NOMO-1 treated with dmso at 0.1 percent for 144 hours (cell line): ENCODE results near the gene EPN2.
"Not testable (repeated sequence)": the region's sequence is repeated elsewhere in the genome, so short reads cannot be mapped to it uniquely, and the experiment has no call there.

Experiments
- DNase-seq: peaks from one replicate; lab custom pipeline; 2025; ENCODE audit not compliant: unreplicated experiment; lab: John Stamatoyannopoulos, UW

Gene EPN2

DNA sequence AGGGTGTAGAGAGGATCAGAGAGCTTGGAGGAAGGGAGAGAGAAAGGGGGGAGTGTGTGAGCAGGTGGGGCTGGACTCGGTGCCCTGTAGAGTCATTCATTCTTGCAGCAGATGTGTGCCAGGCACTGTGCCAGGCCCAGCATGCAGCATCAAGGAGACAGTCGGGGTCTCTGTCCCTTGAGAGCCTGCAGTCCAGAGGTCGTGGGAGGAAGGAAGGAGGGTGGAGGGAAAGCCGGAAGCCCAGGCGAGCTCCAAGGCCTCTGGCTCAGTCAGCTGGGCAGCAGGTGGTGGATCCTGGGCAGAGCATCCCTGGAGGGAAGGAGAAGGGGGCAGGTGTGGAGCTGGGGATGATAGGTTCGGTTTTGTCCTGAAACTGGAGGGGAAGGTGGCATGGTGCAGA, 27.5 kb downstream of the EPN2 start:
- DNase-seq, result no peak

DNA sequence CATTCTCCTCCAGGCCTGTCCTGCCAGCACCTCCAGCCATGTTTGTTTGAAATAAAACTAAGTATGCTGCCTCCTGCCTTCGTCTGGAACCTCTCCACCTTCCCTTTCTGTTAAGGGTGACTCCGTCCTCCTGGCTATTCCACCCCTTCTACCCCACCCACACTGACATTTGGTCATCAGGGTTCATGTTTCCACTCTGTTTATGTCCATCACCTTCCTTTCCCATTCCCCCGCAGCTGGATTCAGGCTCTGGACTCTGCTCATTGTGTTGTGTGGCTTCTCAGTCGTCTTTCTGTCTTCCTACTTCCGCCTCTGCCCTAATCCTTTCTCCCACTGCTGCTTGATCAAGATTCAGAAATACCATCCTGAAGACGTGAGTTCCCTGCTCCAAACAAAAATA, 28.6 kb downstream of the EPN2 start:
- no peak for DNase-seq

- DNase-seq, result no peak
Measured at GRCh38 chr17:19268611-19269010, 31.4 kb downstream of the EPN2 start.

DNA sequence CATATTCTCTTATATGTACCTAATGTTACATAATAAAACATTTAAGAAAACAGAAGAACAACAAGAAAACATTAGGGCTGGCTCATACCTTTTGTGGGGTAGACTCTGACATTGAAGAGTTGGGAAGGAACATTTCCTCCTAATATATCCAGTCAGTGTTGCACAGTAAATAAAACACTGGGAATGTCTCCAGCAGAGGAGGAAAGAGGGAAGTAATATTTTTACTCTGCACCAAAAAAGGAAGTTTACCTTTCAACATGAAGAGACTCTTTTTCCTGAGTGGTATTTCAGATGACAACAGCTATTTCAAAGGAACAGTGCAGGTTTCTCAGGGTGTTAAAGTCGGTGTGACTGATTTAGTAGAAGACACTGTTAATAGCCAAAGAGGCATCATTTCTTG, 31.9 kb downstream of the EPN2 start:
- no peak for DNase-seq

- DNase-seq, result no peak
Measured at GRCh38 chr17:19269641-19270040, 32.5 kb downstream of the EPN2 start.

DNA sequence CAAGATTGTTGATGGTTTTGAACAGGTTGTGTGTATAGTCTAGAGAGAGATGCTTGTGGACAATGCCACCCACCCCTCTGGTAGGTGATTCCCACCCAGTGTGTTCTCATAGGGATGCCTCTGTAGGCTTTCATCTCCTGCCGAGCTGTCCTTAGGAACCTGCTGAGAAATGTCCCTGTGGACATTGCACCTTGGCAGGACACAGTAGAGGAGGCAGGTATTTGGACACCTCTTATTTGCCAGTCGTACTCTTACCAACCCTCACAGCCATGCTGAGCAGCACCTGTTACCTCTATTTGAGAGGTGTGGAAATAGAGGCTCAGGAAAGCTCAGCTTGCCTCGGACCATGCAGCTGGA, 33.2 kb downstream of the EPN2 start:
- DNase-seq, result no peak

GRCh38 chr17:19270704-19271611, 33.8 kb downstream of the EPN2 start:
- DNase-seq, result no peak

- DNase-seq, result no peak
Measured at GRCh38 chr17:19271780-19272357, 34.7 kb downstream of the EPN2 start.

- DNase-seq, result no peak
Measured at GRCh38 chr17:19273731-19274130, 36.6 kb downstream of the EPN2 start.

DNA sequence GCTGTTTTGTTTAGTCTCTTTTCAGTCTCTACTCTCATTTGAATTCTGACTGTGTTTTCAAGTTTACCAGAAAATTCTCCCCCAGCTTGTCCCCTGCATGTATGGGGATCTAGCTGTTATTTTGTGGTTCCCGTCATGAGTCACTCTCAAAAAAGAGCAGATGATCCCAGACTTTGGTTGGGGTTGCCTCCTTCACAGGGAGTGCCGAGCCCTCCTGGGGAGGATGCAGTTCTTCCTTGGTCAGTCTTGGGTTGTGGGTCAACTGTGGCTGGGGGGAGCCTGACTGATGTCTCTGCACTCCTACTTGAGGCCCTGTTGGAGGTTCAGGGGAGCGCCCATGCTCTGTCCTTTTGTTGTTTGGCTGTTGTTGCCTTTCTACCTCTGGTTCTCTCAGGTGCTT, 37.7 kb downstream of the EPN2 start:
- DNase-seq, result no peak

- no peak for DNase-seq
Measured at GRCh38 chr17:19275457-19276127, 38.4 kb downstream of the EPN2 start.

GRCh38 chr17:19278284-19278683, 41.1 kb downstream of the EPN2 start:
- DNase-seq, result not testable (repeated sequence)

DNA sequence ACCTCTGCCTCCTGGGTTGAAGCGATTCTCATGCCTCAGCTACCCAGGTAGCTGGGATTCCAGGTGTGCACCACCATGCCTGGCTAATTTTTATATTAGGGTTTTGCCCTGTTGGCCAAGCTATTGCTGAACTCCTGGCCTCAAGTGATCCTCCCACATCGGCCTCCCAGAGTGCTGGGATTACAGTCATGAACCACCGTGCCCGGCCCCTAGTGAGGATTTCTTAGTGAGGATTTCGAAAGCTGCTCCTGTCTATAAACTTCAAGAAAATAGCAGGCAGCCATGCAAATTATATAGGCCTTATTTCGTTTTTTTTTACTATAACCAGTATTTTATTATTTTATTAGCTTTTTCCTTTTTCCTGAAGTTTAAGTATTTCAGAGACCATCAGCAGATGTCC, 41.6 kb downstream of the EPN2 start:
- no peak for DNase-seq

DNA sequence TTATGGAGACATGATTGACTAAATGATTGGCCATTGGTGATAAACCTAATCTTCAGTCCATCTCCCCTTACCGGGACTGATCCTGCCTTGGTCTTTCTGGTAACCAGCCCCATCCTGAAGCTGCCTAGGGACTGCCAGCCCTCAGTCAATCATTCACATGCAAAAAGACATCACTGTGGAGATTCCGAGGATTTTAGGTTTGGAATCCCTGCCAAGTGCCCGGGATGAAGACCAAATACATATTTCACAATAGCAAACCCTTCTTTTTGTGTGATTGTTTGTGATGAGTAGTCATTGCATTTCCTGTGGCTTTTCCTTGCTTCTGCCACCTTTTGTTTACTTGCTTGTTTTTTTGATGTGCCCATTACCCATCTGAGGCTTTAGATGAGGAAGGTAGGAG, 44.0 kb downstream of the EPN2 start:
- no peak for DNase-seq

DNA sequence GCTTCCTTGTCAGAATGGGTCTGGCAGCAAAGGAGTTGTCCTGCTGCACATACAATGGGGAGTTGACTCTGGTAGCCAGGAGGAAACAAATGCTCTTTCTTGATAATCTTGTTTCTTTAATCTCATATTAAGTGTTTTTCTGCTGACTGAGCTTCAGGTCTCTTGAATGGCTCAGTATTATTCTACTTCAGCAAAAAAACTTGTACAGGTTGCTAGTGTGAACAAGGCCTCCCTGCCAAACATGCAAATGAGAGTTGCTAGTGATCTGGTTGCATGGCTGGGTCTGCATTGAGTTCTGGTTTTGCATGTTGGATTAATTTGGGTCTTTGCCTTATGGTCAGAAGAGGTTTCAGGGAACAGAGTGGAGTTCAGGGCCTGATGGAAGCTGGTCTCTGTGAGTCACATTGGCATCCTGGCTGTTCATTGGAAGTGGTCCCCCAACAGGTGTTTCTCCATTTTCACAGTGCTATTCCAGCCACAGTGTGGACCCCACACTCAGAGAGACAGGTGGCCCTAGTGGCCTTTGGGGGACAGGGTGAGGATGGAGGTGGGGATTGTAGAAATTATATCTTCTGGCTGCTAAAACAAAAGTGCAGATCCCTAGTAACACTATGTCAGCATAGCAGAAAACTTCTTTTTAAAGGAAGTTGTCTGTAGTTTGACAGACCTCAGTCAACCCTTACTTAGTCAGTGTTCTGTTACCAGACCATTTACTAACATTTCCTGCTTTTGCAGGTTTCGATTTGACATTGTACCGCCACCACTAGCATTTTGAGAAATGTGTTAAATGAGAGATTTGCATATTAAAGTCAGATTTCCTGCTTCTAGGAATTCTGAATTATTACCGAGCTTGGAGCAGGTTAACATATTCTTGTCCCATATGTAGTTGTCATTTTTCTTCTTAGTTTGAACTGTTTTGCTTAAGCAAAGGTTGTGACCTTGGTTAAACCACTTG, 47.1 kb downstream of the EPN2 start:
- no peak for DNase-seq

- DNase-seq, result no peak
Measured at GRCh38 chr17:19285213-19285900, 48.2 kb downstream of the EPN2 start.

DNA sequence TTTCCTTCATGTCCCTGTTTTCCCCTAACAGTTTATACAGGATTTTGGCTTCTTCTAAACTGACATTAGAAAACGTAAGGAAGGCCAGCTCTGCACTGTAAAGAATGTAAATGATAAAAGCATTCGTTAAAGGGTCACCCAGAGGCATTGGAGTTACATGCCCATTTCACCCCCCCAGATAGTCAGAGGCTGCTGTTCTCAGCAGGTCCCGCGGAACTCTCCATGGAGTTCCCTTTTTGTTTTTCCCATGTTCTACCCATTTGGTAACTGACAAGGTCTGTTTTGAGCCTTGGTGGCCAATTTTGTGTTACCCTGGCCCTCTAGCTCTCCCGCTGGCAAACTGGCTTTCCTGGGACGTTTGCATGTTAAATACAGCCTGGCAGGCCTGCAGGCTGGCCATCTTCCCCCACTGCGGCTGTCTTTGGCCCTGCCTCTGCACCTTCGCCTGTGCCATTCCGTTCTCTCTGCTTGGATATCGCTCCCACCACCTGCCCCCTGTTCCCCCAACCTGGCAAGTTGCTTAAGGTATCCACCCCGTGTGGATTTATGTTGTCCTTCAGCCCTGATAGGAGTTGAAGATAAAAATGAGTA, 49.7 kb downstream of the EPN2 start:
- DNase-seq, result no peak

GRCh38 chr17:19287651-19288050, 50.5 kb downstream of the EPN2 start:
- no peak for DNase-seq

DNA sequence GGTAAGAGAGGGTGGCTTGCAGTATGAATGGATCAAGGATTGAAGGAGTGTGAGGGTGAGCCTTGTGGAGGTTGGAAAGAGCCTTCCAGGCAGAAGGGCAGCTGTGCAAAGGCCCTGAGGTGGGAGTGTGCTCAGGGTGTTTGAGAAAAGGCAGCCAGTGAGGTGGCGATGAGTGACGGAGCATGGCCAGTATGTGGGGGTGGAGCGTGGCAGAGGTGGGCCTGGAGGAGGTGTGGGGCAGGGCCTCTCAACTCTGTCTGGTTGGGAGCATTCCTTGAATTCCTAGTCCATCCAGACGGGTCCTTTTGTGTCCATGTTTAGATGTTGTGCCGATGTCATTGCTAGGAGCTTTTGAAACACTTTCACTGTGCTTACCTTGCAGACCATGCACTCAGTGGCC, 51.3 kb downstream of the EPN2 start:
- no peak for DNase-seq

DNA sequence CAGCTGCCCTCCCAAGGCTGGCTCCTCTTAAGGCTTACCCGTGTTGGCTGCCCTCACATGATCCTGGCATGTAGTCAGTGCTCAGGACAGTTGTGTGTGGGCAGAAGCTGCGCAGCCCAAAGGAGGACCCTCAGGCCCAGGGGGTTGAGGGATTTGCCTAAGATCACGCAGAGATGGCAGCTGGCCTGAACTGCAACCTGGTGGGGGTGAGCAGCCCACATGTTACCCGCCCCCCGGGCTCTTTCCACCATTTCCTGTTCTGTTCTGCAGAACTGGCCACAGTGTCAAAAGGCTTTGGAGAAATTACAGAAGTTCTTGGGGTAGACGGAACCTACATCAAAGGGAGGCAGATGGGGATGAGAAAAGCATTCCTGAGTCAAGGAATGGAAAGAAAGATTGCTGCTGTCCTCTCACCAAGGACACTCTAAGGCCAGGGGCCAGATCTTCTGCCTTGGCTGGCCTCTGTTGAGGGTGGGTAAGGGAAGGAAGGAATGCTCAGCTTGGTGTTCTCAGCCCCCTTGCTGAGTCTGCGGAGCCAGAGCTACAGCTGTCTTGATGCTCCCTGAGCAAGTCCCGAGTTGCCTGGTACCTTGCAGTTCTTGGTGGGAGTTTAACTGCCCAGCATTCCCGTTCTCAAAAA, 53.0 kb downstream of the EPN2 start:
- DNase-seq, result no peak
